ENCODE measurements around the gene PCDHGA7.
"Not testable (repeated sequence)": the region's sequence is repeated elsewhere in the genome, so short reads cannot be mapped to it uniquely, and the experiment has no call there.

The PCDHGA7 gene

GRCh38 chr5:141369994-141370848 is 12.3 kb upstream of the PCDHGA7 start, which contains the start of gene PCDHGB3:
TSS of gene PCDHGB3 (plus strand) at chr5:141370242. CDS start at chr5:141370395, 153 bp downstream.
- DNase-seq, result no peak

DNA sequence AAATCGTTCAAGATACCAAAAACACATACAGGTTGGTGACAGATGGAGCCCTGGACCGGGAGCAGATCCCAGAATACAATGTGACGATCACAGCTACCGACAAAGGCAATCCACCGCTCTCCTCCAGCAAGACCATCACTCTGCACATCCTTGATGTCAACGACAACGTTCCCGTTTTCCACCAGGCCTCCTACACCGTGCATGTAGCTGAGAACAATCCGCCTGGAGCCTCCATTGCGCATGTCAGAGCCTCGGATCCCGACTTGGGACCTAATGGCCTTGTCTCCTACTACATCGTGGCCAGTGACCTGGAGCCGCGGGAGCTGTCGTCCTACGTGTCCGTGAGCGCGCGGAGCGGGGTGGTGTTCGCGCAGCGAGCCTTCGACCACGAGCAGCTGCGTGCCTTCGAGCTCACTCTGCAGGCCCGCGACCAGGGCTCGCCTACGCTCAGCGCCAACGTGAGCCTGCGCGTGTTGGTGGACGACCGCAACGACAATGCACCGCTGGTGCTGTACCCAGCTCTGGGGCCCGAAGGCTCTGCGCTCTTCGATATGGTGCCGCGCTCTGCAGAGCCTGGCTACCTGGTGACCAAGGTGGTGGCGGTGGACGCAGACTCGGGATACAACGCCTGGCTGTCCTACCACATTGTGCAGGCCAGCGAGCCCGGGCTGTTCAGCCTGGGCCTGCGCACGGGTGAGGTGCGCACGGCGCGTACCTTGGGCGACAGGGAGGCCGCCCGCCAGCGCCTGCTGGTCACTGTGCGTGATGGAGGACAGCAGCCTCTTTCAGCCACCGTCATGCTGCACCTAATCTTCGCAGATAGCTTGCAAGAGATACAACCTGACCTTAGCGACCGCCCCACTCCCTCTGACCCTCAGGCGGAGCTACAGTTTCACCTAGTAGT is 10.7 kb upstream of the PCDHGA7 start:
- DNase-seq, result no peak

- no peak for DNase-seq
These were observed 8.7 kb upstream of the PCDHGA7 start, which contains the start of gene PCDHGA6 for GRCh38 chr5:141373673-141374317. TSS of gene PCDHGA6 (plus strand) at chr5:141373891. CDS start at chr5:141374084, 193 bp downstream.

DNA sequence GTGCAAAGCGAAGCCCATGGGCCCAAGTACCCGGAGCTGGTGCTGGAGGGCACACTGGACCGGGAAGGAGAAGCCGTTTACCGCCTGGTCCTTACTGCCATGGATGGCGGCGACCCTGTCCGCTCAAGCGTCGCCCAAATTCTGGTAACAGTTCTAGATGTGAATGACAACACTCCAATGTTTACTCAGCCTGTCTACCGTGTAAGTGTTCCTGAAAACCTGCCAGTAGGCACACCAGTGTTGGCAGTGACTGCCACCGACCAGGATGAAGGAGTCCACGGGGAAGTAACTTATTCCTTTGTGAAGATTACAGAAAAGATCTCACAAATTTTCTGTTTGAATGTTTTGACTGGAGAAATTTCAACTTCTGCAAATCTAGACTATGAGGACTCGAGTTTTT is 7.9 kb upstream of the PCDHGA7 start:
- DNase-seq, result no peak

DNA sequence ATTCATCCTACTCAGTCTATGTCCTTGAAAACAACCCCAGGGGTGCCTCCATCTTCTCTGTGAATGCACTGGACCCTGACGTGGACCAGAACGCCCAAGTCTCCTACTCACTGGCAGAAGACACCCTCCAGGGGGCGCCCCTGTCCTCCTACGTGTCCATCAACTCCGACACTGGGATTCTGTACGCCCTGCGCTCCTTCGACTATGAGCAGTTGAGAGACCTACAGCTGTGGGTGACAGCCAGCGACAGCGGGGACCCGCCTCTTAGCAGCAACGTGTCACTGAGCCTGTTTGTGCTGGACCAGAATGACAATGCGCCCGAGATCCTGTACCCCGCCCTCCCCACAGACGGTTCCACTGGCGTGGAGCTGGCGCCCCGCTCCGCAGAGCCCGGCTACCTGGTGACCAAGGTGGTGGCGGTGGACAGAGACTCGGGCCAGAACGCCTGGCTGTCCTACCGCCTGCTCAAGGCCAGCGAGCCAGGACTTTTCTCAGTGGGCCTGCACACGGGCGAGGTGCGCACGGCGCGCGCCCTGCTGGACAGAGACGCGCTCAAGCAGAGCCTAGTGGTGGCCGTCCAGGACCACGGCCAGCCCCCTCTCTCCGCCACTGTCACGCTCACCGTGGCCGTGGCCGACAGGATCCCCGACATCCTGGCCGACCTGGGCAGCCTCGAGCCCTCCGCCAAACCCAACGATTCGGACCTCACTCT is 6.9 kb upstream of the PCDHGA7 start:
- not testable (repeated sequence) for DNase-seq

- no peak for DNase-seq
These were observed 803 bp downstream of the PCDHGA7 start for GRCh38 chr5:141383345-141383744.

DNA sequence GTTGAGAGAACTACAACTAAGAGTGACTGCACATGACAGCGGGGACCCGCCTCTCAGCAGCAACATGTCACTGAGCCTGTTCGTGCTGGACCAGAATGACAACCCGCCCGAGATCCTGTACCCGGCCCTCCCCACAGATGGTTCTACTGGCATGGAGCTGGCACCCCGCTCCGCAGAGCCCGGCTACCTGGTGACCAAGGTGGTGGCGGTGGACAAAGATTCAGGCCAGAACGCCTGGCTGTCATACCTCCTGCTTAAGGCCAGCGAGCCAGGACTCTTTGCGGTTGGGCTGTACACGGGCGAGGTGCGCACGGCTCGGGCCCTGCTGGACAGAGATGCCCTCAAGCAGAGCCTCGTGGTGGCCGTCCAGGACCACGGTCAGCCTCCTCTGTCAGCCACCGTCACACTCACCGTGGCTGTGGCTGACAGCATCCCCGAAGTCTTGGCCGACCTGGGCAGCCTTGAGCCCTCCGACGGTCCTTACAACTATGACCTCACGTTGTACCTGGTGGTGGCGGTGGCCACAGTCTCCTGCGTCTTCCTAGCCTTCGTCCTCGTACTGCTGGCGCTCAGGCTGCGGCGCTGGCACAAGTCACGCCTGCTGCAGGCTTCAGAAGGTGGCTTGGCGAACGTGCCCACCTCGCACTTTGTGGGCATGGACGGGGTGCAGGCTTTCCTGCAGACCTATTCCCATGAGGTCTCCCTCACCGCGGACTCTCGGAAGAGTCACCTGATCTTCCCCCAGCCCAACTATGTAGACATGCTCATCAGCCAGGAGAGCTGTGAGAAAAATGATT is 2.1 kb downstream of the PCDHGA7 start:
- DNase-seq, result no peak

- not testable (repeated sequence) for DNase-seq
These were observed 5.2 kb downstream of the PCDHGA7 start, which contains the start of gene PCDHGB4 for GRCh38 chr5:141387557-141388311. TSS of gene PCDHGB4 (plus strand) at chr5:141387698. CDS start at chr5:141387885, 187 bp downstream.

- DNase-seq, result no peak
These were observed 6.1 kb downstream of the PCDHGA7 start for GRCh38 chr5:141388661-141389060.

GRCh38 chr5:141389153-141390042 is 6.9 kb downstream of the PCDHGA7 start:
- DNase-seq, result no peak

DNA sequence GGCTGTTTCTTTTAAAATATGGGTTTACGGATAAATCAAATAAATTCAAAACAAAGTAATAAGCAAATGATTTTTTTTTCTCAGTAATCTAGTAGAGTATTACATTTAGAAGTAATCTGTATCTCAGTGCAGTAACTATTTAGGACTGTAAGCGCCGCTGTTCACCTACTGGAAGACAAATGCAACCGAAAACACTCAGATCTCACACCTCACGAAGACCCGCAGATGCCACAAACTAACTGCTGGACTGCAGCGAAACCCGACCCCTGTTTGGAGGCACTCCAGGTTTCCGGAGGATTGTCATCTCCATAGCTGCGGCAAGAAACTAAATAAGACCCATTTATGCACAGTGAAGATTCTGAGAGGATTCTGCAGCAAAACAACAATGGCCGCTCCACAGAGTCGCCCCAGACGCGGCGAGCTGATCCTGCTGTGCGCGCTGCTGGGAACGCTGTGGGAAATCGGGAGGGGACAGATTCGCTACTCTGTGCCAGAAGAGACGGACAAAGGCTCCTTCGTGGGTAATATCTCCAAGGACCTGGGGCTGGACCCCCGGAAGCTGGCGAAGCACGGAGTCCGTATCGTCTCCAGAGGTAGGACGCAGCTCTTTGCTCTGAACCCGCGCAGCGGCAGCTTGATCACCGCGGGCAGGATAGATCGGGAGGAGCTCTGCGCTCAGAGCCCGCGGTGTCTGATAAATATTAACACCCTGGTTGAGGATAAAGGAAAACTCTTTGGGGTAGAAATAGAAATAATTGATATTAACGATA is 10.1 kb downstream of the PCDHGA7 start, which contains the start of gene PCDHGA8:
Gene PCDHGA8, plus strand, starts transcription at position 205 of the 770 bp plus-strand sequence. Its CDS starts 181 bp downstream, at position 386.
- DNase-seq, result no peak

DNA sequence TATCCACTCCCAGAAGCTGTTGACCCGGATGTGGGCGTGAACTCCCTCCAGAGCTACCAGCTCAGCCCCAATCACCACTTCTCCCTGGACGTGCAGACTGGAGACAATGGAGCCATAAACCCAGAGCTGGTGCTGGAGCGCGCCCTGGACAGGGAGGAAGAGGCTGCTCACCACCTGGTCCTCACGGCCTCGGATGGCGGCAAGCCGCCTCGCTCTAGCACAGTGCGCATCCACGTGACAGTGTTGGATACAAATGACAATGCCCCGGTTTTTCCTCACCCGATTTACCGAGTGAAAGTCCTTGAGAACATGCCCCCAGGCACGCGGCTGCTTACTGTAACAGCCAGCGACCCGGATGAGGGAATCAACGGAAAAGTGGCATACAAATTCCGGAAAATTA is 10.7 kb downstream of the PCDHGA7 start:
- DNase-seq, result no peak

DNA sequence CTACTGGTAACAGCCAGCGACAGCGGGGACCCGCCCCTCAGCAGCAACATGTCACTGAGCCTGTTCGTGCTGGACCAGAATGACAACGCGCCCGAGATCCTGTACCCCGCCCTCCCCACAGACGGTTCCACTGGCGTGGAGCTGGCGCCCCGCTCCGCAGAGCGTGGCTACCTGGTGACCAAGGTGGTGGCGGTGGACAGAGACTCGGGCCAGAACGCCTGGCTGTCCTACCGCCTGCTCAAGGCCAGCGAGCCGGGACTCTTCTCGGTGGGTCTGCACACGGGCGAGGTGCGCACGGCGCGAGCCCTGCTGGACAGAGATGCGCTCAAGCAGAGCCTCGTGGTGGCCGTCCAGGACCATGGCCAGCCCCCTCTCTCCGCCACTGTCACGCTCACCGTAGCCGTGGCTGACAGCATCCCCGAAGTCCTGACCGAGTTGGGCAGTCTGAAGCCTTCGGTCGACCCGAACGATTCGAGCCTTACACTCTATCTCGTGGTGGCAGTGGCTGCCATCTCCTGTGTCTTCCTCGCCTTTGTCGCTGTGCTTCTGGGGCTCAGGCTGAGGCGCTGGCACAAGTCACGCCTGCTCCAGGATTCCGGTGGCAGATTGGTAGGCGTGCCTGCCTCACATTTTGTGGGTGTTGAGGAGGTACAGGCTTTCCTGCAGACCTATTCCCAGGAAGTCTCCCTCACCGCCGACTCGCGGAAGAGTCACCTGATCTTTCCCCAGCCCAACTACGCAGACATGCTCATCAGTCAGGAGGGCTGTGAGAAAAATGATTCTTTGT is 12.1 kb downstream of the PCDHGA7 start:
- not testable (repeated sequence) for DNase-seq

GRCh38 chr5:141397756-141398551 is 15.4 kb downstream of the PCDHGA7 start, which contains the start of gene PCDHGB5:
TSS of gene PCDHGB5 (plus strand) at chr5:141397947. CDS start at chr5:141398128, 181 bp downstream.
- DNase-seq, result not testable (repeated sequence)

GRCh38 chr5:141398608-141399007 is 16.1 kb downstream of the PCDHGA7 start:
- DNase-seq, result no peak

GRCh38 chr5:141399555-141400258 is 17.2 kb downstream of the PCDHGA7 start:
- DNase-seq, result no peak

Measured in NCI-H1436 (cell line).